ENCODE results near the gene GINS2.

DNA sequence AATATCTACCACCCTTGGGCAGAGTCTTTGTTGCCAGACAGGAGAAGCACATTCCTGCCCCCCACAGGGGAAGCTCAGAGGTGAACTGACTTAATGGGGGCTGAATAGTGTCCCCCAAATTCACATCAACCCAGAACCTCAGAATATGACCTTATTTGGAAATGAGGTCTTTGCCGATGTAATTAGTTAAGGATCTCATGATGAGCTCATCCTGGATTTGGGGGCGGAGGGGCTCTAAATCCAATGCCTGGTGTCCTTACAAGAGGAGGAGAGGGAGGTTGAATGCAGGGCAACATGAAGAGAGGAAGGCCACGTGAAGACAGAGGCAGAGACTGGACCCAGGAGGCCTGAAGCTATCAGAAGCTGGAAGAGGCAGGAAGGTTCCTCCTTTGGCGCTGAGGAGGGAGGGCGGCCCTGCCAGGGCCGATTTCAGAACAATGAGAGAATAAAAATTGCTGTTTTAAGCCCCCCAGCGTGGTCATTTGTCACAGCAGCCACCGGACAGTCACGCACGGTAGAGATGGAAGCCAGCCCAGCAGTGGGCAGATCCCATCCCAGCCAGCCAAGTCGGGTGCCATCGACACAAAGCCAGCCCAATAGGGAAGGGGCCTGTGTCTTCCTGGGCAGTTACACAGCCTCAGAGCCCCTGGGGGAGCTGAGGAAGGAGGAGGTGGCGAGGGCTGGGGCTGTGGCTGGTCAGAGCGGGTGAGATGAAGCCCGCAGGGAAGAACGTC is 40.9 kb upstream of the GINS2 start:
- TF ChIP-seq, protein P1, sequence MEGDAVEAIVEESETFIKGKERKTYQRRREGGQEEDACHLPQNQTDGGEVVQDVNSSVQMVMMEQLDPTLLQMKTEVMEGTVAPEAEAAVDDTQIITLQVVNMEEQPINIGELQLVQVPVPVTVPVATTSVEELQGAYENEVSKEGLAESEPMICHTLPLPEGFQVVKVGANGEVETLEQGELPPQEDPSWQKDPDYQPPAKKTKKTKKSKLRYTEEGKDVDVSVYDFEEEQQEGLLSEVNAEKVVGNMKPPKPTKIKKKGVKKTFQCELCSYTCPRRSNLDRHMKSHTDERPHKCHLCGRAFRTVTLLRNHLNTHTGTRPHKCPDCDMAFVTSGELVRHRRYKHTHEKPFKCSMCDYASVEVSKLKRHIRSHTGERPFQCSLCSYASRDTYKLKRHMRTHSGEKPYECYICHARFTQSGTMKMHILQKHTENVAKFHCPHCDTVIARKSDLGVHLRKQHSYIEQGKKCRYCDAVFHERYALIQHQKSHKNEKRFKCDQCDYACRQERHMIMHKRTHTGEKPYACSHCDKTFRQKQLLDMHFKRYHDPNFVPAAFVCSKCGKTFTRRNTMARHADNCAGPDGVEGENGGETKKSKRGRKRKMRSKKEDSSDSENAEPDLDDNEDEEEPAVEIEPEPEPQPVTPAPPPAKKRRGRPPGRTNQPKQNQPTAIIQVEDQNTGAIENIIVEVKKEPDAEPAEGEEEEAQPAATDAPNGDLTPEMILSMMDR (conservative IDR thresholded peaks at IDR 0.05 in 1 of 2, IDR thresholded peaks at IDR 0.05 in 1 of 2; ENCODE audit: low read depth in 1 of 2, low read length in 2 of 2), result no peak
- no peak for TF ChIP-seq EZH2 (IDR thresholded peaks at IDR 0.05; ENCODE audit: low read length, missing control alignments)

Measured in fibroblast of lung (primary cell).